ENCODE measurements around the gene SNRPB.

SNRPB gene

DNA sequence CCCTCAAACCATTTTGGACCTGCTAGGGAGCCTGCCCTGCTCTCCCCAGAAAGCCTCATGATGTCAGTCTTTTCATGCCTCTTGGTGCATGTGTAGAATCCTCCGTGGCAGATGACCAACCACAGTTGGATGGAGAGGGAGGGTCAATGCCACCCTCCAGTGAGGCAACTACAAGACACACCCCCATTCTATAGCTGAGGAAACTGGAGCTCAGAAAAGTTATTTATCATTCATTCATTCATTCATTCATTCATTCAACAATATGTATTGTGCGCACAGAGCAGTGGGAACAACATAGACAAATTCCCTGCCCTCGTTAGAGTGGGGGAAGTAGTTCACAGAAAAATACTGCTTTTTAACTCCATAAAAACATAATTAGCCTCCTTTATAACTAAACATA, 16.8 kb downstream of the SNRPB start:
- no peaks in the 10 kb centered on the region for H3K4me1 ChIP-seq (ENCODE audit: control insufficient read depth, insufficient read depth, low read length)
- no peaks in the 10 kb centered on the region for H3K36me3 ChIP-seq (ENCODE audit: control insufficient read depth in 2 of 2, insufficient read depth in 1 of 2, low read length in 2 of 2)
- TF ChIP-seq ZNF24 (tag by site-specific recombination; IDR thresholded peaks at IDR 0.05) (peak; percentile 47; the same call in 1 of the 2 replicates), ZFP37 (tag by site-specific recombination; IDR thresholded peaks at IDR 0.05) (no peak)
- CTCF ChIA-PET, result interaction anchor here (0.6 to 4.8 kb wide), 22 partner anchors 9 to 690 kb away, joined by 3 to 68 read pairs (median 4); no protein-coding TSS in a partner anchor
- no peak overlapping the region for H3K4me3 ChIP-seq (ENCODE audit: low read depth, low read length)
- no peaks in the 10 kb centered on the region for H3K9me3 ChIP-seq (ENCODE audit: control insufficient read depth, insufficient read depth, low read depth, low read length)
- H3K27ac ChIP-seq (ENCODE audit: extremely low read depth, low read depth, low read length), result no peak overlapping the region
- POLR2A ChIA-PET, result no interaction called here

DNA sequence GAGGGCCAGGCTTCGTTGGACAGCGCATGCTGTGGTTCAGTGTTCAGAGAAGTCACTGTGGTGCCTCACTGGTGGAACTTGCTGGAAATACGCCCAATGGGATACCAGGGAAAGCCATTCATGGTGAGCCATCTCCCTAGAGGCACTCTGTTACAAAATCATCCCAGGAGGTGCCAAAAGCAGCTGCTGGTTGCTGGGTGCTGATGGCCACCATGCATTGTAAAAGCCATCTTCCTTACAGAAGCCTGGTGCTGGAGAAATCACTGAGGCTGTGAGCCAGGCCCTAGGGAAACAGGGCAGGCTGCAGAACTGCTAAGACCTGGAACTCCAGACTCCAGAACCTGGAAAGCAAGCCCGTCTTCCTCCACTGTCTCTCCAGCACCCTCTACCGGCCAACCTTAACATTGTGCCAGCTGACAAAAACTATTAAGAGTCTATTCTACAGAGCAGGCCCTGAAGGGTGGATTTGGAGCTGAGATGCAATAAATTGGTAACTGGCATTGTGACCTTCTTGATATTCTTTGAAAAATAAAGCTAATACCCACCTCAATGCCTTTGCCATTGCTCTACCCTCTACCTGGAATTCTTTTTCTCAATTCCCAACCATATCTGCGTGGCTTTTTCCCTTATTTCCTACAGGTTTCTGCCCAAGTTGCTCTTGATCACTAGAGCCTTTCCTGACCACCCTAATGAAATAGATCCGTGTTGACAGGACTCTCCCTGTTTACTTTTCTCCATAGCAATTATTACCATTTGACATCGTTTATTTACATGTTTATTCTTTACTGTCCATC, 18.5 kb downstream of the SNRPB start:
- no peak overlapping the region for H3K4me3 ChIP-seq (ENCODE audit: low read depth, low read length)
- ChIA-PET POLR2A (interaction anchor here (0.7 to 1.5 kb wide), 3 partner anchors 12 to 245 kb away, joined by 3 to 7 read pairs (median 4); partner anchors contain the start of gene SNRPB), CTCF (interaction anchor here (0.6 to 4.8 kb wide), 57 partner anchors 9 to 1121 kb away, joined by 3 to 68 read pairs (median 4); no protein-coding TSS in a partner anchor)
- H3K27ac ChIP-seq (ENCODE audit: extremely low read depth, low read depth, low read length), result no peak overlapping the region
- no peaks in the 10 kb centered on the region for H3K9me3 ChIP-seq (ENCODE audit: control insufficient read depth, insufficient read depth, low read depth, low read length)
- no peaks in the 10 kb centered on the region for H3K36me3 ChIP-seq (ENCODE audit: control insufficient read depth in 2 of 2, insufficient read depth in 1 of 2, low read length in 2 of 2)
- H3K4me1 ChIP-seq (ENCODE audit: control insufficient read depth, insufficient read depth, low read length), result no peaks in the 10 kb centered on the region
- TF ChIP-seq, protein P1, sequence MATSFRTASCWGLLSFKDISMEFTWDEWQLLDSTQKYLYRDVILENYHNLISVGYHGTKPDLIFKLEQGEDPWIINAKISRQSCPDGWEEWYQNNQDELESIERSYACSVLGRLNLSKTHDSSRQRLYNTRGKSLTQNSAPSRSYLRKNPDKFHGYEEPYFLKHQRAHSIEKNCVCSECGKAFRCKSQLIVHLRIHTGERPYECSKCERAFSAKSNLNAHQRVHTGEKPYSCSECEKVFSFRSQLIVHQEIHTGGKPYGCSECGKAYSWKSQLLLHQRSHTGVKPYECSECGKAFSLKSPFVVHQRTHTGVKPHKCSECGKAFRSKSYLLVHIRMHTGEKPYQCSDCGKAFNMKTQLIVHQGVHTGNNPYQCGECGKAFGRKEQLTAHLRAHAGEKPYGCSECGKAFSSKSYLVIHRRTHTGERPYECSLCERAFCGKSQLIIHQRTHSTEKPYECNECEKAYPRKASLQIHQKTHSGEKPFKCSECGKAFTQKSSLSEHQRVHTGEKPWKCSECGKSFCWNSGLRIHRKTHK (tag by site-specific recombination; IDR thresholded peaks at IDR 0.05), result no peak
- TF ChIP-seq ZNF571 (tag by site-specific recombination; IDR thresholded peaks at IDR 0.05), result no peak
- TF ChIP-seq ZNF549 (tag by site-specific recombination; IDR thresholded peaks at IDR 0.05), result no peak
- no peak for TF ChIP-seq ZNF530 (tag by site-specific recombination; IDR thresholded peaks at IDR 0.05; ENCODE audit: low read depth)
- TF ChIP-seq ZFP3 (tag by site-specific recombination; IDR thresholded peaks at IDR 0.05; ENCODE audit: low read depth), result no peak
- TF ChIP-seq, protein P2, sequence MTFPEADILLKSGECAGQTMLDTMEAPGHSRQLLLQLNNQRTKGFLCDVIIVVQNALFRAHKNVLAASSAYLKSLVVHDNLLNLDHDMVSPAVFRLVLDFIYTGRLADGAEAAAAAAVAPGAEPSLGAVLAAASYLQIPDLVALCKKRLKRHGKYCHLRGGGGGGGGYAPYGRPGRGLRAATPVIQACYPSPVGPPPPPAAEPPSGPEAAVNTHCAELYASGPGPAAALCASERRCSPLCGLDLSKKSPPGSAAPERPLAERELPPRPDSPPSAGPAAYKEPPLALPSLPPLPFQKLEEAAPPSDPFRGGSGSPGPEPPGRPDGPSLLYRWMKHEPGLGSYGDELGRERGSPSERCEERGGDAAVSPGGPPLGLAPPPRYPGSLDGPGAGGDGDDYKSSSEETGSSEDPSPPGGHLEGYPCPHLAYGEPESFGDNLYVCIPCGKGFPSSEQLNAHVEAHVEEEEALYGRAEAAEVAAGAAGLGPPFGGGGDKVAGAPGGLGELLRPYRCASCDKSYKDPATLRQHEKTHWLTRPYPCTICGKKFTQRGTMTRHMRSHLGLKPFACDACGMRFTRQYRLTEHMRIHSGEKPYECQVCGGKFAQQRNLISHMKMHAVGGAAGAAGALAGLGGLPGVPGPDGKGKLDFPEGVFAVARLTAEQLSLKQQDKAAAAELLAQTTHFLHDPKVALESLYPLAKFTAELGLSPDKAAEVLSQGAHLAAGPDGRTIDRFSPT (tag by site-specific recombination; IDR thresholded peaks at IDR 0.05), result no peak
- TF ChIP-seq ZNF654 (tag by site-specific recombination; IDR thresholded peaks at IDR 0.05; ENCODE audit: low read depth), result peak; percentile 75
- no peak for TF ChIP-seq ZNF791 (tag by site-specific recombination; IDR thresholded peaks at IDR 0.05)
- TF ChIP-seq ZBTB21 (tag by site-specific recombination; IDR thresholded peaks at IDR 0.05), result no peak
- TF ChIP-seq ZNF664 (tag by site-specific recombination; IDR thresholded peaks at IDR 0.05), result no peak
- TF ChIP-seq ZNF600 (tag by site-specific recombination; IDR thresholded peaks at IDR 0.05), result peak; percentile 65
- no peak for TF ChIP-seq OSR2 (tag by site-specific recombination; IDR thresholded peaks at IDR 0.05)
- no peak for TF ChIP-seq ZFP69B (tag by site-specific recombination; IDR thresholded peaks at IDR 0.05)
- no peak for TF ChIP-seq ZNF837 (tag by site-specific recombination; IDR thresholded peaks at IDR 0.05)
- TF ChIP-seq, protein P3, sequence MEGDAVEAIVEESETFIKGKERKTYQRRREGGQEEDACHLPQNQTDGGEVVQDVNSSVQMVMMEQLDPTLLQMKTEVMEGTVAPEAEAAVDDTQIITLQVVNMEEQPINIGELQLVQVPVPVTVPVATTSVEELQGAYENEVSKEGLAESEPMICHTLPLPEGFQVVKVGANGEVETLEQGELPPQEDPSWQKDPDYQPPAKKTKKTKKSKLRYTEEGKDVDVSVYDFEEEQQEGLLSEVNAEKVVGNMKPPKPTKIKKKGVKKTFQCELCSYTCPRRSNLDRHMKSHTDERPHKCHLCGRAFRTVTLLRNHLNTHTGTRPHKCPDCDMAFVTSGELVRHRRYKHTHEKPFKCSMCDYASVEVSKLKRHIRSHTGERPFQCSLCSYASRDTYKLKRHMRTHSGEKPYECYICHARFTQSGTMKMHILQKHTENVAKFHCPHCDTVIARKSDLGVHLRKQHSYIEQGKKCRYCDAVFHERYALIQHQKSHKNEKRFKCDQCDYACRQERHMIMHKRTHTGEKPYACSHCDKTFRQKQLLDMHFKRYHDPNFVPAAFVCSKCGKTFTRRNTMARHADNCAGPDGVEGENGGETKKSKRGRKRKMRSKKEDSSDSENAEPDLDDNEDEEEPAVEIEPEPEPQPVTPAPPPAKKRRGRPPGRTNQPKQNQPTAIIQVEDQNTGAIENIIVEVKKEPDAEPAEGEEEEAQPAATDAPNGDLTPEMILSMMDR (tag by site-specific recombination; IDR thresholded peaks at IDR 0.05), result peak; percentile 66
- no peak for TF ChIP-seq ZNF521 (tag by site-specific recombination; IDR thresholded peaks at IDR 0.05)
- no peak for TF ChIP-seq ZNF529 (tag by site-specific recombination; IDR thresholded peaks at IDR 0.05; ENCODE audit: insufficient replicate concordance)
- TF ChIP-seq ZNF2 (tag by site-specific recombination; IDR thresholded peaks at IDR 0.05), result no peak
- TF ChIP-seq ZNF394 (tag by site-specific recombination; IDR thresholded peaks at IDR 0.05; ENCODE audit: borderline replicate concordance), result no peak

Data from HEK293 (cell line).